Hematopoietic multipotent progenitor cell treated with erythropoietin and hydrocortisone succinate and interleukin-3 and kit ligand, for 15 days (in vitro differentiated cells): ENCODE results near the gene TMEM170A.
A peak's percentile ranks its signal among the peaks of the same experiment; 100 is the strongest.
"Not testable (repeated sequence)": the region's sequence is repeated elsewhere in the genome, so short reads cannot be mapped to it uniquely, and the experiment has no call there.

Experiments used
- DNase-seq: peaks from one replicate; pipeline ENCODE4 v3.0.0-alpha.2; 2015; ENCODE audit warnings: low spot score

Gene TMEM170A

GRCh38 chr16:75452464-75453190 lies 11.9 kb downstream of the TMEM170A start:
- peak; percentile 57 for DNase-seq

GRCh38 chr16:75446416-75446815 lies 18.1 kb downstream of the TMEM170A start:
- DNase-seq, result no peak

GRCh38 chr16:75445298-75445697 lies 19.2 kb downstream of the TMEM170A start:
- no peak for DNase-seq

GRCh38 chr16:75443298-75443697 lies 21.2 kb downstream of the TMEM170A start:
- no peak for DNase-seq

GRCh38 chr16:75433732-75434413 lies 30.6 kb downstream of the TMEM170A start:
- no peak for DNase-seq

GRCh38 chr16:75432828-75433731 lies 31.4 kb downstream of the TMEM170A start, which contains the start of gene CFDP1:
TSS of gene CFDP1 (minus strand) at chr16:75433503. CDS start at chr16:75433352, 151 bp downstream.
- peak; percentile 98 for DNase-seq

GRCh38 chr16:75429621-75430403 lies 34.7 kb downstream of the TMEM170A start:
- DNase-seq, result no peak

GRCh38 chr16:75426524-75426923 lies 38.0 kb downstream of the TMEM170A start:
- DNase-seq, result not testable (repeated sequence)

GRCh38 chr16:75424105-75424762 lies 40.3 kb downstream of the TMEM170A start:
- not testable (repeated sequence) for DNase-seq

- no peak for DNase-seq
These were observed 40.8 kb downstream of the TMEM170A start for GRCh38 chr16:75423723-75424104.

- no peak for DNase-seq
These were observed 42.7 kb downstream of the TMEM170A start for GRCh38 chr16:75421820-75422126.

- DNase-seq, result no peak
These were observed 43.3 kb downstream of the TMEM170A start for GRCh38 chr16:75420987-75421819.

GRCh38 chr16:75416904-75417565 lies 47.5 kb downstream of the TMEM170A start:
- no peak for DNase-seq

- DNase-seq, result peak; percentile 23
These were observed 49.2 kb downstream of the TMEM170A start for GRCh38 chr16:75415169-75415905.

- no peak for DNase-seq
These were observed 50.5 kb downstream of the TMEM170A start for GRCh38 chr16:75413951-75414350.

- DNase-seq, result no peak
These were observed 57.5 kb downstream of the TMEM170A start for GRCh38 chr16:75406943-75407342.

GRCh38 chr16:75402821-75403475 lies 61.5 kb downstream of the TMEM170A start:
- peak; percentile 62 for DNase-seq

- no peak for DNase-seq
These were observed 62.2 kb downstream of the TMEM170A start for GRCh38 chr16:75402159-75402820.
